ENCODE measurements around the gene SEC14L6. TPM values are rescaled to one million over a fixed set of nuclear protein-coding genes. Genes with fewer than 3 reads are reported as not detected.
"Not testable (repeated sequence)": the region's sequence is repeated elsewhere in the genome, so short reads cannot be mapped to it uniquely, and the experiment has no call there.

SEC14L6 gene
- total RNA-seq, 4 donors from 2014 or later, result not detected

GRCh38 chr22:30569674-30570202 lies 23.2 kb upstream of the SEC14L6 start:
- Histone ChIP-seq H3K27me3 (no peaks in the 10 kb centered on the region), H3K9me3 (no peaks in the 10 kb centered on the region), H3K27ac (no peak overlapping the region), H3K4me3 (no peak overlapping the region), H3K36me3 (no peaks in the 10 kb centered on the region), H3K4me1 (peaks cover 0 to 7% of the 10 kb centered on the region in 2 donors)
- DNase-seq (no peak), ATAC-seq (no peak)
- intact Hi-C loops (cut with DNase I; ENCODE audit: low total_unique reads) (no loop called here), in situ Hi-C loops (cut with MboI; ENCODE audit: low sequenced_read_pairs in 4 of 4) (no loop called here)
- TF ChIP-seq CTCF (IDR thresholded peaks at IDR 0.05 in 4 of 5, conservative IDR thresholded peaks at IDR 0.05 in 1 of 5) (no peak), POLR2A (IDR thresholded peaks at IDR 0.05) (no peak)

- no peaks in the 10 kb centered on the region for H3K9me3 ChIP-seq
- TF ChIP-seq POLR2A (IDR thresholded peaks at IDR 0.05) (no peak), CTCF (IDR thresholded peaks at IDR 0.05 in 4 of 5, conservative IDR thresholded peaks at IDR 0.05 in 1 of 5) (no peak)
- no peak overlapping the region for H3K4me3 ChIP-seq
- no peaks in the 10 kb centered on the region for H3K36me3 ChIP-seq
- in situ Hi-C loops (cut with MboI; ENCODE audit: low sequenced_read_pairs in 4 of 4), result no loop called here
- ATAC-seq, result no peak
- H3K27ac ChIP-seq, result no peak overlapping the region
- intact Hi-C loops (cut with DNase I; ENCODE audit: low total_unique reads), result no loop called here
- no peaks in the 10 kb centered on the region for H3K4me1 ChIP-seq
- H3K27me3 ChIP-seq, result no peaks in the 10 kb centered on the region
- DNase-seq, result no peak
These were observed 21.7 kb upstream of the SEC14L6 start for GRCh38 chr22:30568137-30568805.

- H3K9me3 ChIP-seq; H3K36me3 ChIP-seq; ATAC-seq; intact Hi-C loops (cut with DNase I; ENCODE audit: low total_unique reads); DNase-seq; H3K4me3 ChIP-seq; H3K27me3 ChIP-seq; H3K4me1 ChIP-seq; in situ Hi-C loops (cut with MboI; ENCODE audit: low sequenced_read_pairs in 4 of 4); H3K27ac ChIP-seq: not testable (repeated sequence)
These were observed 20.7 kb upstream of the SEC14L6 start for GRCh38 chr22:30567277-30567676.

- ATAC-seq, result no peak
- in situ Hi-C loops (cut with MboI; ENCODE audit: low sequenced_read_pairs in 4 of 4), result no loop called here
- no peak overlapping the region for H3K27ac ChIP-seq
These were observed 19.6 kb upstream of the SEC14L6 start for GRCh38 chr22:30566125-30566524.

GRCh38 chr22:30565341-30565740 lies 18.8 kb upstream of the SEC14L6 start:
- no peaks in the 10 kb centered on the region for H3K36me3 ChIP-seq
- TF ChIP-seq CTCF (IDR thresholded peaks at IDR 0.05 in 4 of 5, conservative IDR thresholded peaks at IDR 0.05 in 1 of 5), result no peak
- TF ChIP-seq POLR2A (IDR thresholded peaks at IDR 0.05), result no peak
- no peaks in the 10 kb centered on the region for H3K9me3 ChIP-seq
- in situ Hi-C loops (cut with MboI; ENCODE audit: low sequenced_read_pairs in 4 of 4) (no loop called here), intact Hi-C loops (cut with DNase I; ENCODE audit: low total_unique reads) (no loop called here)
- H3K27ac ChIP-seq, result no peak overlapping the region
- no peak overlapping the region for H3K4me3 ChIP-seq
- DNase-seq, result no peak
- H3K27me3 ChIP-seq, result no peaks in the 10 kb centered on the region
- no peaks in the 10 kb centered on the region for H3K4me1 ChIP-seq
- ATAC-seq, result no peak

More at GRCh38 chr22:30566125-30566524, 19.6 kb upstream of the SEC14L6 start:
- no peak overlapping the region for H3K4me3 ChIP-seq
- H3K36me3 ChIP-seq, result no peaks in the 10 kb centered on the region
- TF ChIP-seq POLR2A (IDR thresholded peaks at IDR 0.05) (no peak), CTCF (IDR thresholded peaks at IDR 0.05 in 4 of 5, conservative IDR thresholded peaks at IDR 0.05 in 1 of 5) (no peak)
- no peaks in the 10 kb centered on the region for H3K4me1 ChIP-seq
- DNase-seq, result no peak
- intact Hi-C loops (cut with DNase I; ENCODE audit: low total_unique reads), result no loop called here
- no peaks in the 10 kb centered on the region for H3K9me3 ChIP-seq
- H3K27me3 ChIP-seq, result no peaks in the 10 kb centered on the region
